GM04503 (cell line): ENCODE results near the gene RBM45.
A peak's percentile ranks its signal among the peaks of the same experiment; 100 is the strongest.
"Not testable (repeated sequence)": the region's sequence is repeated elsewhere in the genome, so short reads cannot be mapped to it uniquely, and the experiment has no call there.

Source experiments
- DNase-seq: peaks from one replicate; pipeline ENCODE4 v3.0.0-alpha.2; 2012; ENCODE audit warnings: low read depth

RBM45 gene

GRCh38 chr2:178112202-178113152 is at the start of gene RBM45:
Gene RBM45, plus strand, starts transcription at chr2:178112437. Its CDS starts 110 bp downstream, at chr2:178112547.
- peak; percentile 72 for DNase-seq

DNA sequence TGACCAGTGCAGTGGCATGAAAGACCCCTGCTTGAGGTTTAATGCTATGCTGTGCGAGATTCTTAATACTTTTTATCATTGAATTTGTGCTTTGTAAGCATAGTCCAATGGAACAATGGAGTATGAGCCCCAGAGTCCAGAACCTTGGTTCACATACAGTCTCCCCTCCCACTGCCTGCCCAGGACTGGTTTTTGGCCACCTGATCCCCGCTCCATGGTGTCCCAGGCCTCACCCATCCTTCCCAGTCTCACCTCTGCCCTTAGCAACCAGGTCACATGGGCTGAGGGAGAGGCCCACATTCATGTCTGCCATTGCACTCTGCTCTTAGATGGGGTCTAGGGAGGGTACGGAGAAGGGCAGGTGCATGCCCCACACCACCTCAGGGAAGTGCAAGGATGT is 45.9 kb upstream of the RBM45 start:
- no peak for DNase-seq

DNA sequence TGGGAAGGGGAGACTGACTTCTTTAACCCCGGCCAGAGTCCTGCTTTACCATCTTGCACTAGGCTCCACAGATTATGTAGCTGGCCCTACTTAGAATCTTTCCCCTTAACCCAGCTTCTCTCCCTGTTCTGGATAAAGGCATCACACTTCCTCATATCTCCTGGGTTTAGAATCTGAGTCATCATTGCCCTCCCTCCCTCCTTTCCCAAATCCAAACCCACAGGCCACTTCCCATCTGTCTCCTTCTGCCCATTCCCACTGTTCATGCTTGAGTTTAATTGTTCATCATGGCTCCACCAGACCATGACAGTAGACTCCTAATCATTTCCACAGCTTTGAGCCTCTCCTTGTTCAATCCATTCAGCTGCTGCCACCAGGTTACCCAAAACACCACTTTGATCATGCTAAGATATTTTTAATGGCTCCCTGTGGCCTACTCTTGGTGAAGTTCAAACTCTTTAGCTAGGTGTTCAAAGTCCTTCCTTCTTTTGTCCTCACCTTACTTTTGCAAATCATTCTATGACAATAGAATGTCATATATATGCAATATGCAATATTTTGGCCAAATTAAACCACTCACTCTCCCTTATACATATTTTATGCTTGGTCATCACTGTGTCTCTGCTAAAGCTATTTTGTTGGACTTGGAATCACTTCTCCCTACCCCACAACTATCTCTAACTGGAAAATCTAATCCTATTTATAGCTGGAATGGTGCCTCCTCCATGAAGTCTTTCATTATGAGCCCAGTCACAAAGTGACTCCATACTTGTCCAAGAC is 45.2 kb upstream of the RBM45 start:
- DNase-seq: no peak

DNA sequence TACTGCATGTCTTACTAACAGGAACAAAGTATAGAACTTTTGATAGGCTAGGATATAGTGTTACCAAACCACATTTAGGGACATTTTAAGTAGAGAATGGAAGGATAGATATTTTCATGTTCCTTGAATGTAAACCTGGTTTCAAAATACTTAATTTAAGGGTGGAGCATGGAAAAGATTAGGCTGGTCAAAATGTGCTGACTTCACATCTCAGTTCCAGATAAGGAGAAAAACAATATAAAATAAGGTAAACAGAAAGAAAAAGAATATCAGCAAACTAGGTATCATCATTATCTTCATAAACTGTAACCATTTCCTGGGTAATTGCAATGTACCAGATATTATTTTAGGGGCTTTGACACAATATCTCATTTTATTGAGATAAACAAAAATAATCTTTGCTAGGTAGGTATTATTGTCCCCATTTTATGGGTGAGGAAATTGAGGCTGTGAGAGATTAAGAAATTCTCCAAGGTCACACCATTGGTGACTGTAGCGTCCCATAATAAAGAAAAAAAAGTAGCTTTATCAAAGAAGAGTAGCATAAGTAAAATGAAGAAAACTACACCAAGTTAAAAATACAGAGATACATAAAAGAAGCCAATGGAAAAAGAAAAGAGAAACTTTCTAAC is 43.3 kb upstream of the RBM45 start:
- no peak for DNase-seq

DNA sequence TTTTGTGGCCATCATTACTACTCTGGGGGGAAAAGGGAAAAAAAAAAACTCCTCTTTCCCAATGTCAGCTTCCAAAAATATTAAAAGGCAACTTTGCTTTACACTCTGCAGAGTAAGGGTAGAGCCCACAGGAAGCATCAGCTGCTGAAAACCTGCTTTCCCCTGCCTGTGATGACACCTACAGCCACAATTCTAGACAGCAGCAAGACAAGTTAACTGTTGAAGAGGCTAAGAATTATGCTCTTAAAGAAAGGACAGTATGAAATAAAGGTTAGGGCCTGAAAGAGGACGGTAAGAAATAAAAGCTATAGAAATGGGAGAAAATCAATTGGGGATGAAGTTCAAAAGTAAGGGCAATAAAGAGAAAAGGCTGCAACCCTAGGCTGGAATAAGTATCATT is 42.7 kb upstream of the RBM45 start:
- no peak for DNase-seq

- no peak for DNase-seq
These were observed 41.4 kb upstream of the RBM45 start for GRCh38 chr2:178070824-178071223.

DNA sequence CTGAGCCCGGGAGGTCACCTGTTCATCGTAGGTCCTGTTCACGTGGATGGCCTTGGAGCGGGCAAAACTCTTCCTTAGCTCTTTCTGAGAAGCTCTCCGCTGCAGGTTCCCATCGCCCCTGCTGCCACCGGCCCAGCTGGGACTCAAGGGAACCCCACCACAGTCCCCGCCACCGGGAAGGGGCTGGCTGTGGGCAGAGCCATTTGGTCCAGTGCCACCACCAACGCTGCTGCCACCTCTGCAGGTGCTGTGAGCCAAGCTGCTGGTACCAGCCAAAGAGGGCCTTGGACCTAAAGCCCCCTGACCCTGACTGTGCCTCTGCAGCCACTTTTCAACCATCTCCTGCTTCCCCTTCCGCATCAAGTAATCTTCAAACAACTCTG is 40.2 kb upstream of the RBM45 start:
- no peak for DNase-seq

DNA sequence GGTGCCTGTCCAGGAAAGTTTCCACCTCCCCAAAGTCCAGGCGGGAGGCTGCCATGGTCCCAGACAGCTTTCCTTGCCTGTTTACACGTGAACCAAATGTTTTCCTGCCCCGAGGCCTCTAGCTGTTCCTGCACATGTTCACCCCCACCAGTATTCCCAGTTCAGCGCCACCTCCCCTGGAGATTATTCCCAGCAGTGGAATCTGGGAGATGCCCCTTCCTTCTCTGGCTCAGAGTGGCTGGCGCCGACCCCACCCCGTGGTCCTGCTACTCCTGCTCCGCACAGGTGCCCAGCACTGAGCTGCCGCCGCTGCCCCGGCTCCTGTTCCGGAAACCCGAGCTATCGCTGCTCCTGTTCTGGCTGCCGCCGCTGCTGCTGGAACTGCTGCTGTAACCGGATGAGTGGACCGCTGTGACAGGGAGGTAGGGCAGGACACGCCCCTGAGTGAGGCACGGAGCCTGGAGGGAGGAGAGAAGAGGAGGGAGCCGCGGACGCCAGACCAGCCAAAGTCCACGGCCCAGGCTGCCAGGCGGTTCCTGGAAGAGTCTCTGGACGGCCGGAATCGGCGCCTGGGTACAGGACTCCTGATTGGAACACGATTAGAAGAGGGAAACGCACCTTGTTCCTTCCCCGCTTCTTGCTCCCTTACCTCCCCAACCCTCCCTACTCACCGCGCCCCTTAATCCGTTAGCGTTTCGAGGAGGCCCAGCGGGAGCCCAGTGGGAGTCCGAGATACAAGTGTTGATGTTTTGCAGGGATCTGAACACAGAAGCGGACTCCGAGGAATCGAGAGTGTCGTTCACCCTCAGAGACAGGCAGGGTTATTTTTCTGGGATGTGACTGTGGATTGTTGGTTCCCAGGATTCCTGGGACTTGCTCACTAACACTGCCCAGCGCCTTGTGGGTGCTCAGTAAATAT is 39.6 kb upstream of the RBM45 start, which contains the start of gene PDE11A:
Gene PDE11A (minus strand): TSS at position 395 of the 919 bp plus-strand sequence. CDS start 340 bp downstream, at position 55.
- peak; percentile 51 for DNase-seq

DNA sequence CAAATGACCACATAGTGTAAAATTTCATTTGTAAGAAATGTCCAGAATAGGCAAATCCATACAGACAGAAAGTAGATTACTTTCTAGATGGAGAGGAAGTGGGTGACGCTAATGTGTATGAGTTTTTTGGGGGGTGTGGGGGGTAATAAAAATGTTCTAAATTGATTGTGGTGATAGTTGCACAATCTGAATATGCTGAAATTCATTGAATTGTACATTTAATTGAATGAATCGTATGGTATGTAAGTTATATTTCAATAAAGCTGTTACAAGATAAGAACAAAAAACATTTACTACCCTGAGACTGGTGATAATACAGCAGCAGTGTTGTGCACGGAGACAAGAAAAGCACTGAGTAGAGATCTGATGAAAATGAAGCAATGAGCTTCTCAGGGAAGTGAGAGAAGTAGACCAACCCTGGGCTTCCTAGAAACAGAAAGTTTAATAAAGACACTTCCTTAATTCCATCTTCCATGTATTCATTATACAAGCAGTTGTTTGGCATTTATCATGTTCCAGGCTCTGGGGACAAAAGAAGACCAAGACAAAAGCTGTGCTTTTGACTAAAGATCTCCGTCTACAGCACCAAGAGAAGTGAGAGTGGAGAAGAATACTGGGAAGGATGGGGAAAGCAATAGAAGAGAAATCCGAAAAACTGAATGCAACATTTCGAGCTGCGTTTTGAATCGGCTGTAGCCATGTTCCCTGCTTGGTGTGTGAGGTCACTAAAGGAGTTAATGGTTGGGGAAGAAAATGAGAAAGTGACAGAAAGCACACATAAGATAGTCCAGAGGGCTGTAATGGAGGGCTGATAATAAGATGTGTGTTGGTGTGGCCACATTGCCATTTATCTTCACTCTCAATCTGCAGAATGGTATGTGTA is 37.9 kb upstream of the RBM45 start:
- DNase-seq: no peak

GRCh38 chr2:178075006-178075326 is 37.3 kb upstream of the RBM45 start:
- DNase-seq: no peak

GRCh38 chr2:178076130-178076529 is 36.1 kb upstream of the RBM45 start:
- no peak for DNase-seq

GRCh38 chr2:178079279-178079678 is 33.0 kb upstream of the RBM45 start:
- DNase-seq: not testable (repeated sequence)

DNA sequence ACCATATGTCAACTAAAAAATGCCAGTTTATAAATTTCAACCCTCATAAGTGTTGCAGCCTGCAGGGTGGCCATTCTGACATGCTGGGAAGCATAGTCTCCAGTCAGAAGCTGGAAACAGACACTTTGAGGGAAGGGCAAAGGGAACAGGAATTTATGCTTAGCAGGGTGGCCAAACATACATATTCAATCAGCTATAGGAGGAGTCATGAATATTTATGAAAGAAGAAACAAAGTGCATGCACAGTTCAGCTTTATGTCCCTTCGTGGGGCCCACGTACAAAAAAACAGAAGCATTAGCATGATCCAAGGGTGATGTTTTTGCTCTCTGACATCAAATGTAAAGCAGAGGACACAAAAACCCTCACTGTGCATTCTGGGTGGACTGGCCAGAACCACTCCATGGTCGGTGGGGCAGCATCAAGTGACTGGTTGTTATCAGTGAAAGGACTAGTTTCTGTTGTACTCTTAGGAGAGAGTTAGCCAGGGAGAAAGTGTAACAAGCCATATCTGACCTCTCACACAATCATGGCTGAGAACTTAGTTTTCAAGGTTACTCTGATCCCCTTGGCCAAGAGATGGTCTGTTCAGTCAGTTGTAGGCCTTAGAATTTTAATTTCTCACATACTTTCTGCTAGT is 29.7 kb upstream of the RBM45 start:
- no peak for DNase-seq

DNA sequence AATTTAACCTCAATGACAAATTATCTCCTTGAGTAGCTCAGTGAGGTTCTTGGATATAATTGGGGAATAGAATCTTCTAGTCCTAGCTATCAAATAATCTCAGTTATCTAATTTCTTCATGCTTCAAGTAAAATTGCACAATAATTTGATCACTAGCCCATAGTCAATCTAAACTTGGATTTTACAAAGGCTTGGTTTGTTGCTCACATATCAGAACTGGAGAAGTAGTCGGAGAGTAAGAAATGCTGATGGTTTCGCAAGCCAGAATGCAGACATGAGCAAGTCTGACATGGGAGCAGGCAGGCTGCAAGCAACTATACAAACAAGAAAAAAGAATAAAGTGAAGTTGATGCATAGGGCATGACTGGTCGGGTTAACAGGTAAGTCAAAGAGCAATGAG is 28.0 kb upstream of the RBM45 start:
- no peak for DNase-seq

- no peak for DNase-seq
These were observed 23.4 kb upstream of the RBM45 start for GRCh38 chr2:178088774-178089270.

GRCh38 chr2:178093471-178093870 is 18.8 kb upstream of the RBM45 start:
- DNase-seq: no peak

DNA sequence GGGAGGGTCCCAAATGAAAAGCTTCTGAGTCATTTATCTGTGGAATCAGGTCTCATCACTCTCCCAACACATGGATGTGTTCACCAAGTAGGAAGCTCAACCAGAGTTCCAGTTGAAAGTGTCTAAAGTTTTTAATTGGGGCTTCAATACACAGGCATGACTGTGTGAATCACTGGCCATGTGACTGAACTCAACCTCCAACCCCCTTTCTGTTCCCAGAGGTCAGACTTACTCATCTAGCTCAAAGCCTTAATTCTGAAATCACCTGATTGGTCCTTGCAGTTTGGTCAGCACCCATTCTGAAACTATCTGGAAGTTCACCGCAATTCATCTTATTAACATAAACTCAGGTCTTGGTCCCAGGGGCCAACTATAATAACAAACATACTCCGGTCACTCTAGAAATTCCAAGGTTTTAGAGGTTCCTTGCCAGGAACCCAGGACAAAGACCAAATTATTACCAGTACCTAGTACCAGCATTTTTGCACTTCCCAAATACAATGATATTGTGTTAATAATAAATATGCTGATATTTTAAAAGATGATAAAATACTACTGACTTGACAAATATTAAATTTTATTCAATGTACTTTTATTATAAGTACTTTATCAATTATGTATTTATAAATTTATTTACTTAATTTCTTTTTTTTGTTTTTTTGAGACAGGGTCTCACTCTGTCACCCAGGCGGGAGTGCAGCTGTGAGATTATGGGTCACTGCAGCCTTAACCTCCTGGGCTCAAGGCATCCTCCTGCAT is 10.7 kb upstream of the RBM45 start:
- no peak for DNase-seq

- no peak for DNase-seq
These were observed 6.7 kb upstream of the RBM45 start for GRCh38 chr2:178105566-178105965.

GRCh38 chr2:178106053-178106452 is 6.2 kb upstream of the RBM45 start:
- no peak for DNase-seq
